ENCODE results near the gene SYT6. TPM values are rescaled to one million over a fixed set of nuclear protein-coding genes. Genes with fewer than 3 reads are reported as not detected.

The SYT6 gene
- polyA plus RNA-seq = 0.48 TPM in 1 of 2 replicates, not detected in the other

GRCh38 chr1:114153261-114154145 lies at the start of gene SYT6:
Gene SYT6, minus strand, starts transcription at chr1:114153869. Its CDS starts 97 bp downstream, at chr1:114153772.

Other genes starting within 250 kb of the SYT6 start
- gene AP4B1, start 249.1 kb downstream of the SYT6 start, polyA plus RNA-seq = 7.1 and 8.8 TPM in 2 replicates
- 0.08 and 1.8 TPM in 2 replicates for gene DCLRE1B, start 248.5 kb downstream of the SYT6 start, polyA plus RNA-seq
- 14.2 and 19.4 TPM in 2 replicates for gene HIPK1, start 224.5 kb downstream of the SYT6 start, polyA plus RNA-seq
- 0.50 TPM in 1 of 2 replicates, not detected in the other for gene OLFML3, start 174.4 kb downstream of the SYT6 start, polyA plus RNA-seq

All from Purkinje cell (primary cell).